Hematopoietic multipotent progenitor cell treated with erythropoietin and hydrocortisone succinate and interleukin-3 and kit ligand, for 6 days (in vitro differentiated cells): ENCODE measurements around the gene SORBS2.
"Not testable (repeated sequence)": the region's sequence is repeated elsewhere in the genome, so short reads cannot be mapped to it uniquely, and the experiment has no call there.

Experiments used
- DNase-seq: peaks from one replicate; pipeline ENCODE4 v3.0.0-alpha.2; 2015

SORBS2 gene

GRCh38 chr4:185576962-185577950 is 234.7 kb downstream of the SORBS2 start:
- no peak for DNase-seq

GRCh38 chr4:185576314-185576961 is 235.6 kb downstream of the SORBS2 start:
- no peak for DNase-seq

GRCh38 chr4:185573651-185574199 is 238.3 kb downstream of the SORBS2 start:
- no peak for DNase-seq

- DNase-seq, result no peak
Measured at GRCh38 chr4:185570727-185571126, 241.3 kb downstream of the SORBS2 start.

GRCh38 chr4:185567381-185568376 is 244.3 kb downstream of the SORBS2 start:
- no peak for DNase-seq

- DNase-seq, result no peak
Measured at GRCh38 chr4:185566972-185567371, 245.0 kb downstream of the SORBS2 start.

GRCh38 chr4:185566425-185566824 is 245.6 kb downstream of the SORBS2 start:
- no peak for DNase-seq

GRCh38 chr4:185565696-185566095 is 246.3 kb downstream of the SORBS2 start:
- no peak for DNase-seq

GRCh38 chr4:185564349-185564748 is 247.6 kb downstream of the SORBS2 start:
- DNase-seq, result no peak

- DNase-seq, result no peak
Measured at GRCh38 chr4:185562531-185562930, 249.5 kb downstream of the SORBS2 start.

GRCh38 chr4:185560316-185560715 is 251.7 kb downstream of the SORBS2 start:
- DNase-seq, result no peak

GRCh38 chr4:185559915-185560281 is 252.1 kb downstream of the SORBS2 start:
- DNase-seq, result no peak

- not testable (repeated sequence) for DNase-seq
Measured at GRCh38 chr4:185559251-185559914, 252.6 kb downstream of the SORBS2 start.

GRCh38 chr4:185554365-185555126 is 257.4 kb downstream of the SORBS2 start:
- DNase-seq, result no peak

- DNase-seq, result no peak
Measured at GRCh38 chr4:185552254-185552653, 259.7 kb downstream of the SORBS2 start.

GRCh38 chr4:185550933-185551332 is 261.1 kb downstream of the SORBS2 start:
- no peak for DNase-seq

- DNase-seq, result no peak
Measured at GRCh38 chr4:185549095-185549639, 262.8 kb downstream of the SORBS2 start.

- no peak for DNase-seq
Measured at GRCh38 chr4:185548587-185548986, 263.4 kb downstream of the SORBS2 start.

- DNase-seq, result no peak
Measured at GRCh38 chr4:185546335-185546734, 265.7 kb downstream of the SORBS2 start.

GRCh38 chr4:185542626-185543315 is 269.2 kb downstream of the SORBS2 start:
- DNase-seq, result no peak
